Sigmoid colon (tissue), 4 donors: ENCODE data around the gene RBCK1.

Experiments
- EP300 ChIP-seq, 4 donors: sonication (generic); formaldehyde crosslinking; IDR thresholded peaks; one replicate each; pipeline ENCODE4 v1.6.1; 2017; ENCODE audit warnings: antibody characterized with exemption in 4 of 4
- POLR2A ChIP-seq, 2 donors: fragments of 450-650 bp; IDR thresholded peaks; one replicate each; pipeline ENCODE4 v1.6.1; 2016; ENCODE audit warnings: antibody characterized with exemption in 2 of 2, mild to moderate bottlenecking in 2 of 2, moderate library complexity in 2 of 2
- POLR2AphosphoS5 ChIP-seq, 4 donors: sonication (generic); formaldehyde crosslinking; IDR thresholded peaks; one replicate each; pipeline ENCODE4 v1.6.1; 2017; ENCODE audit warnings: antibody characterized with exemption in 4 of 4
- TF ChIP-seq, protein P1 (sequence below), 4 experiments: fragments of 450-650 bp in 3 of 4; fragments of 200-600 bp in 1 of 4; IDR thresholded peaks; one replicate each; pipeline ENCODE4 v1.5.1; 2016 to 2019; ENCODE audit warnings: antibody characterized with exemption in 4 of 4, mild to moderate bottlenecking in 3 of 4, moderate library complexity in 2 of 4

DNA sequence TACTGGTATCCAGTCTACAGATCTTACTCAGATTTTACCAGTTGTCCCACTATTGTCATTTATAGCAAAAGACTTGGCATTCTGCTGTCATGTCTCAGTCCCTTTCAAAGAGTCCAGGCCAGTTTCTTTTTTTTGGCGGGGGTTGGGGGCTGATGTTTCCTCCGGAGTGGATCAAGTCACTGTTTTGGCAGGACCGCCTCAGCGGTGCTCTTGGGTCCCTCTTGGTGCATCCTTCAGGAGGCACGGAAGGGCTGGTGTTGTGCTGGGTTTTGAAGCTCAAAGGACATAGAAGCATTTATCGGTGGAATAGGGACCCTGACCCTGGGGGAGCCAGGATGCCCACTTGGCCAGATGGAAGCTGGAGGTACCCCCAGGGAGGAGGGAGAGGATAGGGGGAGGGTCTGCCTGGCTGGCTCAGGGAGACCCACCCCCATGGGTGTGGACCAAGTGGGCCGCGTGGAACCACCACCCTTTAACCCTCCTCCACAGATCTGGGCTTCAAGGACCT lies 10.8 kb downstream of the RBCK1 start:
- TF ChIP-seq, protein P1, sequence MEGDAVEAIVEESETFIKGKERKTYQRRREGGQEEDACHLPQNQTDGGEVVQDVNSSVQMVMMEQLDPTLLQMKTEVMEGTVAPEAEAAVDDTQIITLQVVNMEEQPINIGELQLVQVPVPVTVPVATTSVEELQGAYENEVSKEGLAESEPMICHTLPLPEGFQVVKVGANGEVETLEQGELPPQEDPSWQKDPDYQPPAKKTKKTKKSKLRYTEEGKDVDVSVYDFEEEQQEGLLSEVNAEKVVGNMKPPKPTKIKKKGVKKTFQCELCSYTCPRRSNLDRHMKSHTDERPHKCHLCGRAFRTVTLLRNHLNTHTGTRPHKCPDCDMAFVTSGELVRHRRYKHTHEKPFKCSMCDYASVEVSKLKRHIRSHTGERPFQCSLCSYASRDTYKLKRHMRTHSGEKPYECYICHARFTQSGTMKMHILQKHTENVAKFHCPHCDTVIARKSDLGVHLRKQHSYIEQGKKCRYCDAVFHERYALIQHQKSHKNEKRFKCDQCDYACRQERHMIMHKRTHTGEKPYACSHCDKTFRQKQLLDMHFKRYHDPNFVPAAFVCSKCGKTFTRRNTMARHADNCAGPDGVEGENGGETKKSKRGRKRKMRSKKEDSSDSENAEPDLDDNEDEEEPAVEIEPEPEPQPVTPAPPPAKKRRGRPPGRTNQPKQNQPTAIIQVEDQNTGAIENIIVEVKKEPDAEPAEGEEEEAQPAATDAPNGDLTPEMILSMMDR (IDR thresholded peaks at IDR 0.05): no peak
- TF ChIP-seq POLR2A (IDR thresholded peaks at IDR 0.05) (no peak), EP300 (IDR thresholded peaks at IDR 0.05) (no peak), POLR2AphosphoS5 (IDR thresholded peaks at IDR 0.05) (no peak)
